Breast epithelium (tissue), 3 donors: ENCODE measurements around the gene GPC3.

Experiments
- CTCF ChIP-seq, 3 donors: fragments of 450-650 bp; IDR thresholded peaks; one replicate each; pipeline ENCODE4 v1.5.1; 2016 to 2017; ENCODE audit warnings: antibody characterized with exemption in 3 of 3, mild to moderate bottlenecking in 3 of 3, moderate library complexity in 3 of 3
- POLR2AphosphoS5 ChIP-seq, 3 donors: sonication (generic); formaldehyde crosslinking; IDR thresholded peaks; one replicate each; pipeline ENCODE4 v1.6.1; 2017; ENCODE audit warnings: antibody characterized with exemption in 3 of 3

GRCh38 chrX:133929836-133930464, 55.4 kb downstream of the GPC3 start:
- TF ChIP-seq CTCF (IDR thresholded peaks at IDR 0.05) (no peak), POLR2AphosphoS5 (IDR thresholded peaks at IDR 0.05) (no peak)
